ENCODE results near the gene WNT9A.

DNA sequence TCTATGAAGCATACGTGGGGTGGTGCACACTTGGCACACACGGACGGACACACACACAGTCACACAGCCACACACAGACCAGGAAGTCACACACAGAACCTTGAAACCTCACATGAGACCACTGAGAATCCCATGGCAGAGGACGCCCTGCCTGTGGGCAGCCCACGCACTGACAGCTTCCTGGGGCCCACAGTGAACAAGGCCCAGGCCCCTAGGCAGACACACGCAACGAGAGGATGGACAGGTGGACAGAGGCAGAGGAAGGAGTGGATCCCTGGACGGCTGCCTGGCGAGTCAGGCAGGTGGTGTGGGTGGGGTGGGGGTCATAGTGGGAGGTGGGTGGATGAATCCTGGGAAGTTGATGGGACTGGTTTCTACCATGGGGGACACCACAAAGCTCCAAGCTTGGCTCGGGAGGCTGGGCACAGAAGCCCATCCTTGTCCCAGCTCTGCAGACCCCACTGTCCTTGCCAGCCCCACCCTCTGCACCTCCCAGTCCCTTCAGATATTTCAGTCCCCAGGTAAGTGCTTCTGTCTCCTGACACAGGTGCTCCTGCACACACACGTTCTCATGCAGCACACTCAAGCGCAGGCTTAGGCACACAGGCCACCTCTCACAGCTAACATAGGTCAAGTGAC, 49.1 kb downstream of the WNT9A start:
- TF ChIP-seq, protein P1, sequence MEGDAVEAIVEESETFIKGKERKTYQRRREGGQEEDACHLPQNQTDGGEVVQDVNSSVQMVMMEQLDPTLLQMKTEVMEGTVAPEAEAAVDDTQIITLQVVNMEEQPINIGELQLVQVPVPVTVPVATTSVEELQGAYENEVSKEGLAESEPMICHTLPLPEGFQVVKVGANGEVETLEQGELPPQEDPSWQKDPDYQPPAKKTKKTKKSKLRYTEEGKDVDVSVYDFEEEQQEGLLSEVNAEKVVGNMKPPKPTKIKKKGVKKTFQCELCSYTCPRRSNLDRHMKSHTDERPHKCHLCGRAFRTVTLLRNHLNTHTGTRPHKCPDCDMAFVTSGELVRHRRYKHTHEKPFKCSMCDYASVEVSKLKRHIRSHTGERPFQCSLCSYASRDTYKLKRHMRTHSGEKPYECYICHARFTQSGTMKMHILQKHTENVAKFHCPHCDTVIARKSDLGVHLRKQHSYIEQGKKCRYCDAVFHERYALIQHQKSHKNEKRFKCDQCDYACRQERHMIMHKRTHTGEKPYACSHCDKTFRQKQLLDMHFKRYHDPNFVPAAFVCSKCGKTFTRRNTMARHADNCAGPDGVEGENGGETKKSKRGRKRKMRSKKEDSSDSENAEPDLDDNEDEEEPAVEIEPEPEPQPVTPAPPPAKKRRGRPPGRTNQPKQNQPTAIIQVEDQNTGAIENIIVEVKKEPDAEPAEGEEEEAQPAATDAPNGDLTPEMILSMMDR (IDR thresholded peaks at IDR 0.05) = no peak
- no peak for TF ChIP-seq POLR2A (IDR thresholded peaks at IDR 0.05)
- TF ChIP-seq POLR2AphosphoS5 (IDR thresholded peaks at IDR 0.05) = no peak
